GM23248 (cell line): ENCODE measurements around the gene CD7. TPM values are rescaled to one million over a fixed set of nuclear protein-coding genes. Genes with fewer than 3 reads are reported as not detected.

ENCODE experiments used
- DNase-seq: peaks from one replicate; pipeline ENCODE4 v3.0.0-alpha.2; 2015
- H2AFZ ChIP-seq: fragments of 200-600 bp; sonication (generic); 2 replicates; pipeline ENCODE4 v1.6.1; 2016; ENCODE audit warnings: antibody characterized with exemption
- H3F3A ChIP-seq: fragments of 200-600 bp; sonication (generic); 2 replicates; pipeline ENCODE4 v1.6.1; 2016; ENCODE audit warnings: mild to moderate bottlenecking, antibody characterized with exemption, mixed run types; ENCODE audit not compliant: insufficient read depth
- H3K27ac ChIP-seq: fragments of 200-600 bp; sonication (generic); 2 replicates; pipeline ENCODE4 v1.5.1; 2016; ENCODE audit warnings: mild to moderate bottlenecking
- H3K27me3 ChIP-seq: fragments of 200-600 bp; sonication (generic); replicated peaks from 2 replicates; pipeline ENCODE4 v1.6.1; 2016; ENCODE audit warnings: mild to moderate bottlenecking; ENCODE audit not compliant: insufficient read depth
- H3K36me3 ChIP-seq: fragments of 200-600 bp; sonication (generic); 2 replicates; pipeline ENCODE4 v1.6.1; 2016; ENCODE audit warnings: low read depth, mild to moderate bottlenecking
- H3K4me1 ChIP-seq: fragments of 200-600 bp; sonication (generic); 2 replicates; pipeline ENCODE4 v1.6.1; 2016; ENCODE audit warnings: mild to moderate bottlenecking; ENCODE audit not compliant: insufficient read depth
- H3K4me2 ChIP-seq: fragments of 200-600 bp; sonication (generic); one replicate; pipeline ENCODE4 v1.6.1; 2016; ENCODE audit warnings: mild to moderate bottlenecking; ENCODE audit not compliant: unreplicated experiment
- H3K4me3 ChIP-seq: fragments of 200-600 bp; sonication (generic); 2 replicates; pipeline ENCODE4 v1.5.1; 2016; ENCODE audit warnings: mild to moderate bottlenecking
- H3K79me2 ChIP-seq: fragments of 200-600 bp; sonication (generic); 2 replicates; pipeline ENCODE4 v1.6.1; 2016; ENCODE audit warnings: mild to moderate bottlenecking; ENCODE audit not compliant: insufficient read depth
- H3K9ac ChIP-seq: fragments of 200-600 bp; sonication (generic); 2 replicates; pipeline ENCODE4 v1.6.1; 2016; ENCODE audit warnings: mild to moderate bottlenecking
- H3K9me2 ChIP-seq: fragments of 200-600 bp; sonication (generic); 2 replicates; pipeline ENCODE4 v1.6.1; 2016; ENCODE audit warnings: mixed run types, mild to moderate bottlenecking, moderate library complexity; ENCODE audit not compliant: insufficient read depth
- H3K9me3 ChIP-seq: fragments of 200-600 bp; sonication (generic); one replicate; pipeline ENCODE4 v1.6.1; 2017; ENCODE audit warnings: low read depth
- H4K20me1 ChIP-seq: fragments of 200-600 bp; sonication (generic); 2 replicates; pipeline ENCODE4 v1.6.0; 2016; ENCODE audit not compliant: insufficient read depth
- EZH2 ChIP-seq: fragments of 200-600 bp; sonication (generic); IDR thresholded peaks from 2 replicates; pipeline ENCODE4 v1.6.1; 2018; ENCODE audit warnings: antibody characterized with exemption, mild to moderate bottlenecking; ENCODE audit not compliant: insufficient read depth, poor library complexity, severe bottlenecking
- EZH2phosphoT487 ChIP-seq: fragments of 200-600 bp; sonication (generic); IDR thresholded peaks from 2 replicates; pipeline ENCODE4 v1.6.1; 2018; ENCODE audit warnings: antibody characterized with exemption, moderate library complexity, mild to moderate bottlenecking, low read depth; ENCODE audit not compliant: insufficient read depth
- WGBS, 2 experiments: methylation state at CpG; one replicate each; pipeline ENCODE4 v1.1.6; 2015 to 2017; ENCODE audit warnings: low lambda C conversion rate in 2 of 2, low coverage in 1 of 2; ENCODE audit errors: missing lambda C conversion rate in 2 of 2; 5-methylcytosine and 5-hydroxymethylcytosine counted together
- in situ Hi-C: fragments of 300-500 bp; cut with MboI; formaldehyde crosslinking; loops from 2 replicates; pipeline ENCODE4 v1.15.0; 2020
- polyA plus RNA-seq: library from polyadenylated mRNA; unstranded; fragments of >200 nt; fragmentation: Nextera tagmentation; extraction: Ambion mirVana; gene quantifications from 2 replicates; pipeline ENCODE4 v1.2.1, GENCODE V29; 2016
- total RNA-seq: library from RNA; depleted of rRNA; stranded (reverse); fragments of >200 nt; shearing (Covaris generic); gene quantifications from 2 replicates; pipeline ENCODE4 v1.2.3, GENCODE V29; 2014

CD7 gene
- total and polyA plus RNA-seq, 2 experiments from 2014 or later = 0.22 to 0.23 TPM

DNA sequence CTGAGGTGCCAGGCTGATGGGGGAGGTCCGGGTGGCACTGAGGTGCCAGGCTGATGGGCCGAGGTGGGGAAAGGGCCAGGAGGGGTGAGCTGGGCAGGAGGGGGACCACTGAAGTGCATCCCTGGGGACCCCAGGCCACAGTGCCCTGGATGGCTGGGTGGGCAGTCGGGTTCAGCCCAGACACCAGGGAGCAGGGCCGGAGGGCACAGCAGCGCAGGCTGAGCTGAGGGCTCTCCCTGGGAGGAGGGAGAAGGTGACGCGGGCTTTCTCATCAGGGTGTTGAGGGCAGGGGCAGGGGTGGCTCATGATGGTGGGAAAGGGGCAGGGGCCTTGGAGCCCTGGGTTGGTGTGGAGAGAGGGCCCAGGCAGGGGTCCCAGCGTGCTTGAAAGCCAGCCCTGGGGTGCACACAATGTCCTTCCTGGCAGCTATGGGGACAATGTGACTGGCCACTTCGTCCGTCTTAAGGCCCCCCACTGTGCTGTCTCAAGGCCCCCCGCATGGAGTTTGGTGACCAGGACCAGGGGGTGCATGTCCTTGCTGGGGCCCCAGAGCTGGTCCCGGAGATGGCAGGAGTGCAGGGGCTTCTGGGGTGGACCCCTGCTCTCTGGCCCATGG, 16.0 kb downstream of the CD7 start:
- Histone ChIP-seq H3K4me1 (peaks cover 17% of the 10 kb centered on the region), H4K20me1 (no peaks in the 10 kb centered on the region), H3K9me2 (no peaks in the 10 kb centered on the region), H3K9me3 (no peaks in the 10 kb centered on the region), H3K27me3 (no peaks in the 10 kb centered on the region), H3K4me2 (no peak overlapping the region), H3K27ac (no peak overlapping the region), H2AFZ (no peak overlapping the region), H3K79me2 (no peaks in the 10 kb centered on the region), H3K36me3 (no peaks in the 10 kb centered on the region), H3F3A (peaks cover 14% of the 10 kb centered on the region), H3K4me3 (no peak overlapping the region), H3K9ac (no peak overlapping the region)
- in situ Hi-C loops = no loop called here
- no peak for DNase-seq
- 86 to 92% methylated on average over 6 to 12 of the region's 12 CpGs for WGBS, 2 experiments
- TF ChIP-seq EZH2 = no peak
- no peak for TF ChIP-seq EZH2phosphoT487

DNA sequence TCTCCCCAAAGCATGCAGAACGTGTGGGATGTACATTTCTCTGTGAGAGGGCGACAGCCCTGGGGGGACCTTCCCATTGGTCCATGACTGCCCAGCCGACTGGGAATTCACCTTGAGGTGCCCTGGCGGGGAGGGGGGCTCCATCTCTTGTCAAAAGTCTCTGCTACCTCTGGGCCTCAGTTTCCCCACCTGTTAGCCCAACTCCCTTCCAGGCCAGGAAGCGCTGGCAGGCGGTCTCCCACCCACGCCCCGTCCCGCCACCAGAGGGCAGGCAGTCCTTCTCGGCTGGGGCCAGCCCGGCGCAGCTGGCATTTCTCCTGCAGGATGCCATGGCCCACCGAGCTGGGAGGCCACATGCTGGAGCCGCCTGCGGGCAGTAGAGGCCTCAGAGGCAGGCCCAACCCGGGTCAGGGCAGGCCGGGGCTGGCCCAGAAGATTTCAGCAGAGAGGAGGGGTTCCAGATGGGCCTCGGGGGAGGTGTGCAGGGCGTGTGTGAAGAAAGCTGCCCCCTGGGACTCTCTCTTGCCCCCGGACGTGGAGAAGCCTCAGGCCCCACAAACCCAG, 16.6 kb downstream of the CD7 start:
- H3K27ac ChIP-seq = no peak overlapping the region
- H2AFZ ChIP-seq = no peak overlapping the region
- peak; percentile 72 for DNase-seq
- H3K9me3 ChIP-seq = no peaks in the 10 kb centered on the region
- H3F3A ChIP-seq = peaks cover 16% of the 10 kb centered on the region
- H3K4me2 ChIP-seq = no peak overlapping the region
- in situ Hi-C loops = no loop called here
- peaks cover 17% of the 10 kb centered on the region for H3K4me1 ChIP-seq
- no peaks in the 10 kb centered on the region for H4K20me1 ChIP-seq
- no peak for TF ChIP-seq EZH2
- no peak for TF ChIP-seq EZH2phosphoT487
- H3K79me2 ChIP-seq = no peaks in the 10 kb centered on the region
- H3K9ac ChIP-seq = no peak overlapping the region
- H3K36me3 ChIP-seq = no peaks in the 10 kb centered on the region
- no peaks in the 10 kb centered on the region for H3K9me2 ChIP-seq
- WGBS, 2 experiments = 42 to 43% methylated on average over 15 to 21 of the region's 21 CpGs
- no peak overlapping the region for H3K4me3 ChIP-seq
- H3K27me3 ChIP-seq = no peaks in the 10 kb centered on the region

GRCh38 chr17:82300228-82300627, 17.2 kb downstream of the CD7 start:
- Histone ChIP-seq H3K36me3 (no peaks in the 10 kb centered on the region), H3K9ac (no peak overlapping the region), H3K4me1 (peaks cover 17% of the 10 kb centered on the region), H3K27me3 (no peaks in the 10 kb centered on the region), H3K27ac (no peak overlapping the region), H3K79me2 (no peaks in the 10 kb centered on the region), H3K9me2 (no peaks in the 10 kb centered on the region), H4K20me1 (no peaks in the 10 kb centered on the region), H3K4me2 (no peak overlapping the region), H2AFZ (no peak overlapping the region), H3K9me3 (no peaks in the 10 kb centered on the region), H3K4me3 (no peak overlapping the region), H3F3A (peaks cover 19% of the 10 kb centered on the region)
- DNase-seq = no peak
- TF ChIP-seq EZH2 (no peak), EZH2phosphoT487 (no peak)
- WGBS, 2 experiments = 90 to 93% methylated on average over 13 of the region's 13 CpGs
- in situ Hi-C loops = no loop called here

DNA sequence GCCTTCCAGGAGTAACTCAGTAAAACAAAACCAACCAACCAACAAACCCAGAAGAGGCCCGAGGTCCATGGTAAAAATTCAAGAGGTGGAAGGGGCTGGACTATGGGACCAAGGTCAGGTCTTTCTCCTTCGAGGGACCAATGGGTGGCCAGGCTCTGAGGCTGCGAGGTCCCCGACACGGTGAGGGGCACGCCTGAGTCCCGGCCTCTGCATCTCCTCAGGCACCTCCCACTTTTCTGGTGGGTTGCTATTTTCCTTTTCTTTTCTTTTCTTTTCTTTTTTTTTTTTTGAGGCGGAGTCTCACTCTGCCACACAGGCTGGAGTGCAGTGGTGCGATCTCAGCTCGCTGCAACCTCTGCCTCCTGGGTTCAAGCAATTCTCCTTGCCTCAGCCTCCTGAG, 18.0 kb downstream of the CD7 start:
- Histone ChIP-seq H3K79me2 (no peaks in the 10 kb centered on the region), H3K4me2 (no peak overlapping the region), H3K4me3 (no peak overlapping the region), H3K4me1 (peaks cover 17% of the 10 kb centered on the region), H3K9me3 (no peaks in the 10 kb centered on the region), H3K27ac (no peak overlapping the region), H3F3A (peaks cover 27% of the 10 kb centered on the region), H3K9me2 (no peaks in the 10 kb centered on the region), H3K27me3 (no peaks in the 10 kb centered on the region), H3K36me3 (no peaks in the 10 kb centered on the region), H3K9ac (no peak overlapping the region), H2AFZ (no peak overlapping the region), H4K20me1 (no peaks in the 10 kb centered on the region)
- TF ChIP-seq EZH2phosphoT487 = no peak
- TF ChIP-seq EZH2 = no peak
- 93 to 94% methylated on average over 10 of the region's 10 CpGs for WGBS, 2 experiments
- in situ Hi-C loops = no loop called here
- no peak for DNase-seq
